Fibroblast of lung (primary cell): ENCODE measurements around the gene GKAP1. TPM values are rescaled to one million over a fixed set of nuclear protein-coding genes. Genes with fewer than 3 reads are reported as not detected.

ENCODE experiments used
- DNase-seq, 2 donors: peaks; one replicate each; pipeline versions ENCODE4 v3.0.0 to v3.0.0-alpha.2; 2010; ENCODE audit warnings: low read depth in 2 of 2
- H2AFZ ChIP-seq: 2 replicates; pipeline ENCODE4 v1.5.1; 2012; ENCODE audit warnings: low read length, control low read depth, inconsistent platforms
- H3K27ac ChIP-seq: 2 replicates; pipeline ENCODE4 v1.5.1; 2011; ENCODE audit warnings: low read length, control low read depth; ENCODE audit not compliant: insufficient read depth
- H3K27me3 ChIP-seq: 2 replicates; pipeline ENCODE4 v1.5.1; 2011; ENCODE audit warnings: mild to moderate bottlenecking, low read length; ENCODE audit not compliant: control insufficient read depth, insufficient read depth
- H3K36me3 ChIP-seq: 2 replicates; pipeline ENCODE4 v1.5.1; 2011; ENCODE audit warnings: low read length; ENCODE audit not compliant: control insufficient read depth, insufficient read depth
- H3K4me1 ChIP-seq: 2 replicates; pipeline ENCODE4 v1.5.1; 2011; ENCODE audit warnings: low read length; ENCODE audit not compliant: control insufficient read depth, insufficient read depth; ENCODE audit errors: extremely low read depth
- H3K4me2 ChIP-seq: 2 replicates; pipeline ENCODE4 v1.5.1; 2011; ENCODE audit warnings: low read length, control low read depth; ENCODE audit not compliant: insufficient read depth; ENCODE audit errors: extremely low read depth
- H3K4me3 ChIP-seq, 4 experiments: fragments of 200-600 bp in 1 of 4; sonication (generic) in 1 of 4; replicated peaks in 1 of 4; 2 replicates each; pipeline ENCODE4 v1.5.1; 2011 to 2016; ENCODE audit warnings: low read length in 4 of 4, low read depth in 3 of 4, mild to moderate bottlenecking in 3 of 4, control low read depth in 2 of 4, inconsistent platforms in 1 of 4, mixed read lengths in 1 of 4; ENCODE audit not compliant: insufficient read depth in 1 of 4; ENCODE audit errors: control extremely low read depth in 1 of 4
- H3K79me2 ChIP-seq: 2 replicates; pipeline ENCODE4 v1.5.1; 2012; ENCODE audit warnings: mild to moderate bottlenecking, low read length, inconsistent platforms; ENCODE audit not compliant: control insufficient read depth, insufficient read depth
- H3K9ac ChIP-seq: 2 replicates; pipeline ENCODE4 v1.5.1; 2011; ENCODE audit warnings: mild to moderate bottlenecking, low read length, control low read depth; ENCODE audit not compliant: insufficient read depth
- H3K9me3 ChIP-seq: 2 replicates; pipeline ENCODE4 v1.5.1; 2012; ENCODE audit warnings: low read depth, low read length; ENCODE audit not compliant: control insufficient read depth, insufficient read depth
- H4K20me1 ChIP-seq: 2 replicates; pipeline ENCODE4 v1.5.1; 2011; ENCODE audit warnings: low read length; ENCODE audit not compliant: control insufficient read depth, insufficient read depth; ENCODE audit errors: extremely low read depth
- EZH2 ChIP-seq: IDR thresholded peaks from 2 replicates; pipeline ENCODE4 v1.5.1; 2012; ENCODE audit warnings: low read length, control low read depth, mild to moderate bottlenecking; ENCODE audit errors: missing control alignments
- polyA plus RNA-seq, 2 donors: library from polyadenylated mRNA; depleted of rRNA in 1 of 2; stranded (reverse) in 1 of 2; unstranded in 1 of 2; fragments of >200 nt; gene quantifications; 2 replicates each; pipeline ENCODE4 v1.2.1, GENCODE V29; 2011 to 2012; ENCODE audit warnings: missing spikeins in 1 of 2
- total RNA-seq: library from RNA; depleted of rRNA; stranded (reverse); fragments of >200 nt; gene quantifications from 2 replicates; pipeline ENCODE4 v1.2.1, GENCODE V29; 2014
- TF ChIP-seq, protein P1 (sequence below), 2 donors: IDR thresholded peaks in 1 of 2; conservative IDR thresholded peaks in 1 of 2; 1 replicate in 1 of 2; 2 replicates in 1 of 2; pipeline ENCODE4 v1.5.1; 2011 to 2012; ENCODE audit warnings: low read length in 2 of 2, control low read depth in 1 of 2, inconsistent platforms in 1 of 2, low read depth in 1 of 2, mild to moderate bottlenecking in 1 of 2

GKAP1 gene
- total and polyA plus RNA-seq, 2 donors (not counting 1 experiment from before 2014, with no cell fraction given): 1.0 to 2.6 TPM

DNA sequence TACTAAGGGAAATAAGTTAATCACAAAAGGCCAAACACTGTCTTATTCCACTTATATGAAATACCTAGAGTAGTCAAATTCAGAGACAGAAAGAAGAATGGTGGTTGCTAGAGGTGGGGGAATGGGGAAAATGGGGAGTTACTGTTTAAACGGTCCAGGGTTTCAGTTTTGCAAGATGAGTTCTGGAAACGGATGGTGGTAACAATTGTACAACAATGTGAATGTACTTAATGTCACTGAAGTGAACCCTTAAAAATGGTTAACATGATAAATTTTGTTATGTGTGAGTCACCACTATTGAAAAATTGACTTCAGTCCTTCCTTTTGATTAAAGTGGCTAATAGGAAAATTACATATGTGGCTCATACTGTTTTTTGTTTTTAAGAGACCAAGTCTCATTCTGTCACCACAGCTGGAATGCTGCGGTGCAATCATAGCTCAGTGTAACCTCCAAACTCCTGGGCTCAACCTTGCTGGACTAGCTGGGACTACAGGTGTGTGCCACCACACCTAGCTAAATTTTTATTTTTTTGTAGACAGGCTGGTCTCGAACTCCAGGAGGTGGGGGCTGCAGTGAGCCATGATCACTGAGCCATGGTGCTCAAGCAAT is 118.5 kb downstream of the GKAP1 start:
- Histone ChIP-seq H3K4me3 (no peak overlapping the region), H4K20me1 (peaks cover 2% of the 10 kb centered on the region), H2AFZ (no peak overlapping the region), H3K9ac (no peak overlapping the region), H3K36me3 (no peaks in the 10 kb centered on the region), H3K27me3 (no peaks in the 10 kb centered on the region), H3K9me3 (no peaks in the 10 kb centered on the region), H3K27ac (no peak overlapping the region), H3K4me2 (no peak overlapping the region), H3K4me1 (peaks cover 3% of the 10 kb centered on the region), H3K79me2 (peaks cover 99% of the 10 kb centered on the region)
- no peak for TF ChIP-seq EZH2
- TF ChIP-seq, protein P1, sequence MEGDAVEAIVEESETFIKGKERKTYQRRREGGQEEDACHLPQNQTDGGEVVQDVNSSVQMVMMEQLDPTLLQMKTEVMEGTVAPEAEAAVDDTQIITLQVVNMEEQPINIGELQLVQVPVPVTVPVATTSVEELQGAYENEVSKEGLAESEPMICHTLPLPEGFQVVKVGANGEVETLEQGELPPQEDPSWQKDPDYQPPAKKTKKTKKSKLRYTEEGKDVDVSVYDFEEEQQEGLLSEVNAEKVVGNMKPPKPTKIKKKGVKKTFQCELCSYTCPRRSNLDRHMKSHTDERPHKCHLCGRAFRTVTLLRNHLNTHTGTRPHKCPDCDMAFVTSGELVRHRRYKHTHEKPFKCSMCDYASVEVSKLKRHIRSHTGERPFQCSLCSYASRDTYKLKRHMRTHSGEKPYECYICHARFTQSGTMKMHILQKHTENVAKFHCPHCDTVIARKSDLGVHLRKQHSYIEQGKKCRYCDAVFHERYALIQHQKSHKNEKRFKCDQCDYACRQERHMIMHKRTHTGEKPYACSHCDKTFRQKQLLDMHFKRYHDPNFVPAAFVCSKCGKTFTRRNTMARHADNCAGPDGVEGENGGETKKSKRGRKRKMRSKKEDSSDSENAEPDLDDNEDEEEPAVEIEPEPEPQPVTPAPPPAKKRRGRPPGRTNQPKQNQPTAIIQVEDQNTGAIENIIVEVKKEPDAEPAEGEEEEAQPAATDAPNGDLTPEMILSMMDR (conservative IDR thresholded peaks at IDR 0.05 in 1 of 2, IDR thresholded peaks at IDR 0.05 in 1 of 2; ENCODE audit: low read depth in 1 of 2, low read length in 2 of 2): no peak
- no peak for DNase-seq

DNA sequence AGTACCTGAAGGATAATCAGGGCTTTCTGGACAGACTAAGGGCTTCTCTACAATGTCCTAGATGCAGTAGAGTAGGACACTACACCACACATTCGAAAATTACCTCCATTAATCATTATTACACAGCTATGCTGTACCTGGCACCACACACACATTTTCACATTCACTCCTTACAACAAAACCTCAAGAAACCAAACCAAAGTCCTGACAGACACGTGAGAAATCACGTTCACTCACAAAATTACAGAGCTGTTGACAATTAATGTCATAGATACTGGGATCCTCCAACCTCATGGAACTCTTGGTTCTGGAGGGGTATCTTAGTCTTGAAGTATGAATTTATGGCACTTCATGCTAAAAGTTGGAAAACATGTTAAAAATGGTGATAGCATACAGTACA is 126.1 kb downstream of the GKAP1 start:
- peaks cover 10% of the 10 kb centered on the region for H4K20me1 ChIP-seq
- no peak overlapping the region for H3K27ac ChIP-seq
- H3K9me3 ChIP-seq: no peaks in the 10 kb centered on the region
- peaks cover 98% of the 10 kb centered on the region for H3K79me2 ChIP-seq
- H3K36me3 ChIP-seq: no peaks in the 10 kb centered on the region
- no peak overlapping the region for H3K9ac ChIP-seq
- no peak overlapping the region for H3K4me2 ChIP-seq
- no peak overlapping the region for H2AFZ ChIP-seq
- no peak for DNase-seq
- H3K27me3 ChIP-seq: no peaks in the 10 kb centered on the region
- H3K4me3 ChIP-seq: no peak overlapping the region
- TF ChIP-seq, protein P1 (conservative IDR thresholded peaks at IDR 0.05 in 1 of 2, IDR thresholded peaks at IDR 0.05 in 1 of 2; ENCODE audit: low read depth in 1 of 2, low read length in 2 of 2): no peak
- no peak for TF ChIP-seq EZH2
- no peaks in the 10 kb centered on the region for H3K4me1 ChIP-seq

Other genes starting within 250 kb of the GKAP1 start
- gene IDNK, start 194.6 kb downstream of the GKAP1 start, total RNA-seq: 5.9 and 7.8 TPM in 2 replicates
- gene IDNK, start 194.6 kb downstream of the GKAP1 start, polyA plus RNA-seq: 4.5 and 7.0 TPM in 2 replicates
- gene UBQLN1, start 109.8 kb downstream of the GKAP1 start, total RNA-seq: 81.7 and 141 TPM in 2 replicates
- gene UBQLN1, start 109.8 kb downstream of the GKAP1 start, polyA plus RNA-seq: 121 and 130 TPM in 2 replicates
- 4.8 and 6.2 TPM in 2 replicates for gene KIF27, start 103.7 kb upstream of the GKAP1 start, total RNA-seq
- gene KIF27, start 103.7 kb upstream of the GKAP1 start, polyA plus RNA-seq: 0.98 and 1.00 TPM in 2 replicates
- gene HNRNPK, start 162.4 kb upstream of the GKAP1 start, total RNA-seq: 475 and 616 TPM in 2 replicates
- gene HNRNPK, start 162.4 kb upstream of the GKAP1 start, polyA plus RNA-seq: 558 and 618 TPM in 2 replicates
- gene RMI1, start 163.0 kb upstream of the GKAP1 start, total RNA-seq: 3.6 and 5.0 TPM in 2 replicates
- gene RMI1, start 163.0 kb upstream of the GKAP1 start, polyA plus RNA-seq: 2.3 and 3.1 TPM in 2 replicates